IMR-90 (cell line): ENCODE results near the gene PON1. TPM values are rescaled to one million over a fixed set of nuclear protein-coding genes. Genes with fewer than 3 reads are reported as not detected.

Experiments used
- ATAC-seq: fragments of 200-7000 bp; cut with Tn5 transposase; 2 replicates; pipeline ENCODE4 v1.9.1; 2020; ENCODE audit warnings: low read depth, mild to moderate bottlenecking, moderate library complexity
- BruUV-seq: library from RNA; stranded (reverse); fragments of 400-500 nt; replicated peaks from 2 replicates; lab custom pipeline; 2021; lab: Mats Ljungman, UMichigan
- CTCF ChIA-PET: fragments of 300-600 bp; formaldehyde crosslinking; extraction: SDS; loops from one replicate; lab custom pipeline; 2021; ENCODE audit warnings: antibody characterized with exemption; lab: Yijun Ruan, JAX
- POLR2A ChIA-PET: fragments of 300-600 bp; sonication (Branson Sonifier 250); formaldehyde crosslinking; loops from one replicate; lab custom pipeline; 2022; ENCODE audit warnings: antibody characterized with exemption; ENCODE audit not compliant: unreplicated experiment; lab: Charles Lee
- DNase-seq: peaks from one replicate; pipeline ENCODE4 v3.0.0; 2013
- H2AFZ ChIP-seq: replicated peaks from 2 replicates; pipeline ENCODE3; 2013; ENCODE audit warnings: low read length, mild to moderate bottlenecking; ENCODE audit not compliant: poor library complexity
- H2AK5ac ChIP-seq: 2 replicates; pipeline ENCODE4 v1.6.1; 2013; ENCODE audit warnings: low read depth, low read length, inconsistent platforms
- H2AK9ac ChIP-seq: replicated peaks from 2 replicates; pipeline ENCODE3; 2013; ENCODE audit warnings: mild to moderate bottlenecking, low read depth, low read length, moderate library complexity; ENCODE audit not compliant: poor library complexity
- H2BK120ac ChIP-seq: 2 replicates; pipeline ENCODE4 v1.6.1; 2013; ENCODE audit warnings: low read depth, low read length, inconsistent platforms
- H2BK15ac ChIP-seq: 3 replicates; pipeline ENCODE4 v1.6.1; 2013; ENCODE audit warnings: low read depth, low read length, inconsistent platforms
- H2BK20ac ChIP-seq: 2 replicates; pipeline ENCODE4 v1.6.1; 2013; ENCODE audit warnings: low read depth, mild to moderate bottlenecking, inconsistent platforms, low read length, moderate library complexity
- H2BK5ac ChIP-seq: 2 replicates; pipeline ENCODE4 v1.6.1; 2013; ENCODE audit warnings: mild to moderate bottlenecking, low read depth, low read length, inconsistent platforms; ENCODE audit not compliant: poor library complexity, severe bottlenecking
- H3K14ac ChIP-seq: replicated peaks from 2 replicates; pipeline ENCODE4 v1.6.1; 2013; ENCODE audit warnings: low read depth, low read length, inconsistent platforms
- H3K18ac ChIP-seq: 2 replicates; pipeline ENCODE4 v1.6.1; 2013; ENCODE audit warnings: low read depth, low read length, control low read depth
- H3K23ac ChIP-seq: 2 replicates; pipeline ENCODE4 v1.6.1; 2013; ENCODE audit warnings: low read depth, low read length, inconsistent platforms
- H3K27ac ChIP-seq: 2 replicates; pipeline ENCODE4 v1.5.1; 2013; ENCODE audit warnings: mild to moderate bottlenecking, control low read depth, low read length; ENCODE audit not compliant: insufficient read depth
- H3K27me3 ChIP-seq: 2 replicates; pipeline ENCODE4 v1.6.1; 2013; ENCODE audit warnings: low read length; ENCODE audit not compliant: control insufficient read depth, insufficient read depth
- H3K36me3 ChIP-seq: 2 replicates; pipeline ENCODE4 v1.6.1; 2013; ENCODE audit warnings: low read length, mixed read lengths; ENCODE audit not compliant: control insufficient read depth, insufficient read depth
- H3K4ac ChIP-seq: 2 replicates; pipeline ENCODE4 v1.6.1; 2013; ENCODE audit warnings: low read depth, low read length, inconsistent platforms
- H3K4me1 ChIP-seq: 2 replicates; pipeline ENCODE4 v1.6.1; 2013; ENCODE audit warnings: low read length, mixed read lengths; ENCODE audit not compliant: control insufficient read depth, insufficient read depth
- H3K4me2 ChIP-seq: 2 replicates; pipeline ENCODE4 v1.6.1; 2013; ENCODE audit warnings: low read depth, mild to moderate bottlenecking, control low read depth, low read length, moderate library complexity
- H3K4me3 ChIP-seq: 2 replicates; pipeline ENCODE4 v1.5.1; 2013; ENCODE audit warnings: low read depth, mild to moderate bottlenecking, control low read depth, low read length, moderate library complexity; ENCODE audit not compliant: insufficient read depth
- H3K56ac ChIP-seq: 2 replicates; pipeline ENCODE4 v1.6.1; 2013; ENCODE audit warnings: low read length, inconsistent platforms; ENCODE audit not compliant: insufficient read depth; ENCODE audit errors: extremely low read depth
- H3K79me1 ChIP-seq, 2 experiments: 2 replicates each; pipeline ENCODE4 v1.6.1; 2013; ENCODE audit warnings: low read length in 2 of 2, inconsistent platforms in 1 of 2, low read depth in 1 of 2
- H3K9ac ChIP-seq: 2 replicates; pipeline ENCODE4 v1.6.1; 2013; ENCODE audit warnings: low read depth, low read length, control low read depth
- H3K9me1 ChIP-seq: 2 replicates; pipeline ENCODE4 v1.6.1; 2013; ENCODE audit warnings: low read length, inconsistent platforms; ENCODE audit not compliant: insufficient read depth
- H3K9me3 ChIP-seq: 2 replicates; pipeline ENCODE4 v1.6.1; 2013; ENCODE audit warnings: low read length; ENCODE audit not compliant: control insufficient read depth, insufficient read depth
- H4K20me1 ChIP-seq: 2 replicates; pipeline ENCODE4 v1.6.1; 2013; ENCODE audit warnings: low read length, inconsistent platforms; ENCODE audit not compliant: insufficient read depth
- H4K5ac ChIP-seq: 2 replicates; pipeline ENCODE4 v1.6.1; 2013; ENCODE audit warnings: mild to moderate bottlenecking, low read depth, low read length, control low read depth
- H4K8ac ChIP-seq, 2 experiments: 2 replicates each; pipeline ENCODE4 v1.6.1; 2013; ENCODE audit warnings: low read depth in 2 of 2, low read length in 2 of 2, control low read depth in 1 of 2, inconsistent platforms in 1 of 2
- H4K91ac ChIP-seq: 2 replicates; pipeline ENCODE4 v1.6.1; 2013; ENCODE audit warnings: low read depth, low read length, inconsistent platforms; ENCODE audit not compliant: insufficient read depth
- BHLHE40 ChIP-seq: fragments of 150-350 bp; IDR thresholded peaks from 2 replicates; pipeline ENCODE4 v1.6.1; 2016; ENCODE audit warnings: mild to moderate bottlenecking, low read depth, low read length
- CEBPB ChIP-seq: IDR thresholded peaks from 2 replicates; pipeline ENCODE4 v1.6.1; 2012; ENCODE audit warnings: low read depth, low read length, improper control_type of control experiment
- CHD1 ChIP-seq: IDR thresholded peaks from 2 replicates; pipeline ENCODE4 v1.6.1; 2012; ENCODE audit warnings: low read depth, low read length, improper control_type of control experiment
- FOS ChIP-seq: fragments of 150-350 bp; IDR thresholded peaks from 2 replicates; pipeline ENCODE4 v1.6.1; 2016; ENCODE audit warnings: low read depth, low read length
- MAFK ChIP-seq: IDR thresholded peaks from 2 replicates; pipeline ENCODE4 v1.6.1; 2012; ENCODE audit warnings: low read depth, low read length, improper control_type of control experiment
- MAZ ChIP-seq: IDR thresholded peaks from 2 replicates; pipeline ENCODE4 v1.6.1; 2012; ENCODE audit warnings: low read depth, mild to moderate bottlenecking, low read length, improper control_type of control experiment, moderate library complexity, borderline replicate concordance
- MXI1 ChIP-seq: IDR thresholded peaks from 2 replicates; pipeline ENCODE4 v1.6.1; 2012; ENCODE audit warnings: low read depth, mild to moderate bottlenecking, low read length, moderate library complexity, borderline replicate concordance
- NFE2L2 ChIP-seq: fragments of 150-350 bp; IDR thresholded peaks from 2 replicates; pipeline ENCODE4 v1.6.1; 2016; ENCODE audit warnings: low read depth, mild to moderate bottlenecking, low read length
- POLR2A ChIP-seq: IDR thresholded peaks from 2 replicates; pipeline ENCODE4 v1.6.1; 2012; ENCODE audit warnings: mild to moderate bottlenecking, low read depth, low read length
- RAD21 ChIP-seq: IDR thresholded peaks from 2 replicates; pipeline ENCODE4 v1.6.1; 2012; ENCODE audit warnings: low read length, improper control_type of control experiment
- RCOR1 ChIP-seq: IDR thresholded peaks from 2 replicates; pipeline ENCODE4 v1.6.1; 2012; ENCODE audit warnings: mild to moderate bottlenecking, low read length, improper control_type of control experiment; ENCODE audit not compliant: insufficient replicate concordance
- RFX5 ChIP-seq: IDR thresholded peaks from 2 replicates; pipeline ENCODE4 v1.8.0; 2012; ENCODE audit warnings: low read depth, mild to moderate bottlenecking, low read length, moderate library complexity
- SMC3 ChIP-seq: fragments of 150-350 bp; IDR thresholded peaks from 2 replicates; pipeline ENCODE4 v1.6.1; 2016; ENCODE audit warnings: low read depth, mild to moderate bottlenecking, antibody characterized with exemption, low read length, moderate library complexity
- WGBS, 2 experiments: methylation state at CpG; one replicate each; pipeline versions ENCODE4 v1.1.5 to v1.1.7; 2013; ENCODE audit warnings: missing lambda C conversion rate in 2 of 2; ENCODE audit not compliant: insufficient read length in 1 of 2; ENCODE audit errors: extremely low coverage in 2 of 2; 5-methylcytosine and 5-hydroxymethylcytosine counted together
- dilution Hi-C: fragments of 300-500 bp; cut with HindIII; formaldehyde crosslinking; loops from one replicate; pipeline ENCODE4 v1.14.3; 2018; ENCODE audit warnings: low sequenced_read_pairs; ENCODE audit not compliant: unreplicated experiment
- in situ Hi-C: fragments of 300-500 bp; cut with MboI; formaldehyde crosslinking; loops from 3 replicates; pipeline ENCODE4 v1.14.3; 2019; ENCODE audit warnings: low sequenced_read_pairs, inconsistent platforms, mixed read lengths
- intact Hi-C: fragments of 100-400 bp; cut with micrococcal nuclease; formaldehyde crosslinking; loops from 2 replicates; pipeline ENCODE4 v1.10.0; 2022
- polyA plus RNA-seq, 3 experiments: library from polyadenylated mRNA; depleted of rRNA; stranded (reverse); fragments of >200 nt; gene quantifications; 2 replicates each; pipeline ENCODE4 v1.2.3, GENCODE V29; 2012; ENCODE audit warnings: low replicate concordance in 1 of 3
- total RNA-seq: library from RNA; depleted of rRNA; stranded (reverse); fragments of >200 nt; gene quantifications from 2 replicates; pipeline ENCODE4 v1.2.3, GENCODE V29; 2012
- TF ChIP-seq, protein P1 (sequence below): fragments of 150-350 bp; IDR thresholded peaks from 2 replicates; pipeline ENCODE4 v1.6.1; 2017; ENCODE audit warnings: mild to moderate bottlenecking, antibody characterized with exemption, low read length, low read depth
- TF ChIP-seq, protein P2 (sequence below): conservative IDR thresholded peaks from 2 replicates; pipeline ENCODE4 v1.5.1; 2012; ENCODE audit warnings: mild to moderate bottlenecking, low read depth, low read length, improper control_type of control experiment
- TF ChIP-seq, protein P3 (sequence below): fragments of 150-350 bp; IDR thresholded peaks from 2 replicates; pipeline ENCODE4 v1.6.1; 2016; ENCODE audit warnings: low read depth, mild to moderate bottlenecking, low read length, moderate library complexity, borderline replicate concordance

PON1 gene
- total and polyA plus RNA-seq, 2 of the 4 experiments (the other 2 are of a cell fraction), result not detected

DNA sequence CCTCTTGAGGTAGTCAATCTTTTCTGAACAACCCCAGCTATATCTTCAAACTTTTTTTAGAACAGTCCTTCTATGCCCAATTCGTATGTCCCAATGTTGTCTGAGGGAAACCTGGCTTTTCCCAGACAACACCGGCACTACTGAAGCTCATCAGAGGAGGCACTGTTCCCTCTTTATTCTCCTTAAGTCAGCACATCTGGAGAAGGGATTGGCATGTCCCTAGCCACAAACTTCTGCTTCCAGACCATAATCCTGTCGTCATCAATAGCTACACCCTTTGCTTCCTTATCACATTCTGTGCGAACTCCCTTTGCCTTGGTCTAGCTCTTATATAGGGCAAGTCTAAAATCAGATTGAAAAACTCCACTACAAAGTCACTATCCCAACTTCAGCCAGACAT lies 49.0 kb upstream of the PON1 start:
- no peak overlapping the region for H3K4me3 ChIP-seq
- no peak overlapping the region for H3K18ac ChIP-seq
- H3K56ac ChIP-seq, result no peak overlapping the region
- POLR2A ChIA-PET, result no interaction called here
- no peak overlapping the region for H4K5ac ChIP-seq
- H3K23ac ChIP-seq, result no peak overlapping the region
- intact Hi-C loops (no loop called here), in situ Hi-C loops (no loop called here), dilution Hi-C loops (no loop called here)
- no peak overlapping the region for H4K8ac ChIP-seq
- 80% methylated on average over 1 of the region's 4 CpGs; no CpG with 5 or more reads in 1 of the 2 experiments for WGBS, 2 experiments
- no peaks in the 10 kb centered on the region for H3K36me3 ChIP-seq
- H3K4ac ChIP-seq, result no peak overlapping the region
- no peak overlapping the region for H3K9ac ChIP-seq
- H3K27me3 ChIP-seq, result no peaks in the 10 kb centered on the region
- no peak overlapping the region for H3K27ac ChIP-seq
- no peak overlapping the region for H2BK5ac ChIP-seq
- DNase-seq, result no peak
- no peak overlapping the region for H2BK120ac ChIP-seq
- H3K14ac ChIP-seq, result no peak overlapping the region
- no peaks in the 10 kb centered on the region for H3K9me3 ChIP-seq
- H3K79me1 ChIP-seq, result no peaks in the 10 kb centered on the region
- no peak overlapping the region for H2BK20ac ChIP-seq
- no peak overlapping the region for H2AK9ac ChIP-seq
- no peaks in the 10 kb centered on the region for H4K20me1 ChIP-seq
- BruUV-seq, result no TSS peak
- CTCF ChIA-PET, result interaction anchor here (0.6 kb wide), 1 partner anchor 11 kb away, joined by 3 read pairs; no protein-coding TSS in a partner anchor
- TF ChIP-seq RAD21, result no peak
- TF ChIP-seq, protein P1, sequence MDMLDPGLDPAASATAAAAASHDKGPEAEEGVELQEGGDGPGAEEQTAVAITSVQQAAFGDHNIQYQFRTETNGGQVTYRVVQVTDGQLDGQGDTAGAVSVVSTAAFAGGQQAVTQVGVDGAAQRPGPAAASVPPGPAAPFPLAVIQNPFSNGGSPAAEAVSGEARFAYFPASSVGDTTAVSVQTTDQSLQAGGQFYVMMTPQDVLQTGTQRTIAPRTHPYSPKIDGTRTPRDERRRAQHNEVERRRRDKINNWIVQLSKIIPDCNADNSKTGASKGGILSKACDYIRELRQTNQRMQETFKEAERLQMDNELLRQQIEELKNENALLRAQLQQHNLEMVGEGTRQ, result no peak
- TF ChIP-seq, protein P2, sequence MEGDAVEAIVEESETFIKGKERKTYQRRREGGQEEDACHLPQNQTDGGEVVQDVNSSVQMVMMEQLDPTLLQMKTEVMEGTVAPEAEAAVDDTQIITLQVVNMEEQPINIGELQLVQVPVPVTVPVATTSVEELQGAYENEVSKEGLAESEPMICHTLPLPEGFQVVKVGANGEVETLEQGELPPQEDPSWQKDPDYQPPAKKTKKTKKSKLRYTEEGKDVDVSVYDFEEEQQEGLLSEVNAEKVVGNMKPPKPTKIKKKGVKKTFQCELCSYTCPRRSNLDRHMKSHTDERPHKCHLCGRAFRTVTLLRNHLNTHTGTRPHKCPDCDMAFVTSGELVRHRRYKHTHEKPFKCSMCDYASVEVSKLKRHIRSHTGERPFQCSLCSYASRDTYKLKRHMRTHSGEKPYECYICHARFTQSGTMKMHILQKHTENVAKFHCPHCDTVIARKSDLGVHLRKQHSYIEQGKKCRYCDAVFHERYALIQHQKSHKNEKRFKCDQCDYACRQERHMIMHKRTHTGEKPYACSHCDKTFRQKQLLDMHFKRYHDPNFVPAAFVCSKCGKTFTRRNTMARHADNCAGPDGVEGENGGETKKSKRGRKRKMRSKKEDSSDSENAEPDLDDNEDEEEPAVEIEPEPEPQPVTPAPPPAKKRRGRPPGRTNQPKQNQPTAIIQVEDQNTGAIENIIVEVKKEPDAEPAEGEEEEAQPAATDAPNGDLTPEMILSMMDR, result no peak
- TF ChIP-seq BHLHE40, result no peak
- no peak for TF ChIP-seq SMC3
- no peak for TF ChIP-seq CEBPB
- no peak for TF ChIP-seq CHD1
- TF ChIP-seq FOS, result no peak
- TF ChIP-seq RFX5, result no peak
- TF ChIP-seq NFE2L2, result no peak
- no peak for TF ChIP-seq RCOR1
- no peak for TF ChIP-seq MAFK
- no peak for TF ChIP-seq POLR2A
- TF ChIP-seq MXI1, result no peak
- TF ChIP-seq MAZ, result no peak
- TF ChIP-seq, protein P3, sequence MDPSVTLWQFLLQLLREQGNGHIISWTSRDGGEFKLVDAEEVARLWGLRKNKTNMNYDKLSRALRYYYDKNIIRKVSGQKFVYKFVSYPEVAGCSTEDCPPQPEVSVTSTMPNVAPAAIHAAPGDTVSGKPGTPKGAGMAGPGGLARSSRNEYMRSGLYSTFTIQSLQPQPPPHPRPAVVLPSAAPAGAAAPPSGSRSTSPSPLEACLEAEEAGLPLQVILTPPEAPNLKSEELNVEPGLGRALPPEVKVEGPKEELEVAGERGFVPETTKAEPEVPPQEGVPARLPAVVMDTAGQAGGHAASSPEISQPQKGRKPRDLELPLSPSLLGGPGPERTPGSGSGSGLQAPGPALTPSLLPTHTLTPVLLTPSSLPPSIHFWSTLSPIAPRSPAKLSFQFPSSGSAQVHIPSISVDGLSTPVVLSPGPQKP, result no peak
- no peaks in the 10 kb centered on the region for H3K4me1 ChIP-seq
- H2AFZ ChIP-seq, result no peak overlapping the region
- H3K4me2 ChIP-seq, result no peak overlapping the region
- no peaks in the 10 kb centered on the region for H3K9me1 ChIP-seq
- H2AK5ac ChIP-seq, result no peak overlapping the region
- H2BK15ac ChIP-seq, result no peak overlapping the region
- no peak overlapping the region for H4K91ac ChIP-seq
- no peak for ATAC-seq
